DND-41 (cell line): ENCODE measurements around the gene MPST.
"Not testable (repeated sequence)": the region's sequence is repeated elsewhere in the genome, so short reads cannot be mapped to it uniquely, and the experiment has no call there.

Source experiments
- ATAC-seq: fragments of 200-7000 bp; cut with Tn5 transposase; 3 replicates; pipeline ENCODE4 v1.9.1; 2021; ENCODE audit warnings: low read depth; ENCODE audit not compliant: insufficient read depth
- DNase-seq: peaks from one replicate; pipeline ENCODE4 v3.0.0-alpha.2; 2020
- H2AFZ ChIP-seq: 2 replicates; pipeline ENCODE4 v1.6.0; 2012; ENCODE audit warnings: low read depth, low read length
- H3K27ac ChIP-seq: 2 replicates; pipeline ENCODE4 v1.5.1; 2012; ENCODE audit warnings: low read length, inconsistent platforms
- H3K27me3 ChIP-seq: fragments of 200-600 bp; sonication (generic); 2 replicates; pipeline ENCODE4 v1.6.0; 2012; ENCODE audit warnings: low read length, mild to moderate bottlenecking, inconsistent platforms; ENCODE audit not compliant: insufficient read depth, poor library complexity
- H3K36me3 ChIP-seq: 2 replicates; pipeline ENCODE4 v1.5.1; 2012; ENCODE audit warnings: low read length, inconsistent platforms; ENCODE audit not compliant: insufficient read depth
- H3K4me1 ChIP-seq: 2 replicates; pipeline ENCODE4 v1.5.1; 2012; ENCODE audit warnings: mild to moderate bottlenecking, low read length; ENCODE audit not compliant: insufficient read depth
- H3K4me2 ChIP-seq: 2 replicates; pipeline ENCODE4 v1.6.0; 2012; ENCODE audit warnings: mild to moderate bottlenecking, moderate library complexity, low read length, inconsistent platforms; ENCODE audit not compliant: insufficient read depth
- H3K4me3 ChIP-seq, 2 experiments: fragments of 200-600 bp in 1 of 2; shearing (Covaris generic) in 1 of 2; 2 replicates each; pipeline ENCODE4 v1.5.1; 2012 to 2016; ENCODE audit warnings: inconsistent platforms in 2 of 2, low read length in 2 of 2, mild to moderate bottlenecking in 2 of 2, low read depth in 1 of 2, moderate library complexity in 1 of 2
- H3K79me2 ChIP-seq: 2 replicates; pipeline ENCODE4 v1.6.0; 2012; ENCODE audit warnings: low read length, inconsistent platforms; ENCODE audit not compliant: insufficient read depth
- H3K9ac ChIP-seq: 2 replicates; pipeline ENCODE4 v1.6.0; 2012; ENCODE audit warnings: low read depth, mild to moderate bottlenecking, inconsistent platforms, low read length, moderate library complexity
- H3K9me3 ChIP-seq: 2 replicates; pipeline ENCODE4 v1.5.1; 2012; ENCODE audit warnings: low read length, moderate library complexity, mild to moderate bottlenecking, inconsistent platforms; ENCODE audit not compliant: insufficient read depth, severe bottlenecking
- H4K20me1 ChIP-seq: 2 replicates; pipeline ENCODE4 v1.6.0; 2012; ENCODE audit warnings: low read length; ENCODE audit not compliant: insufficient read depth
- EZH2 ChIP-seq: IDR thresholded peaks from 3 replicates; pipeline ENCODE4 v1.6.1; 2012; ENCODE audit warnings: borderline replicate concordance, low read depth, mild to moderate bottlenecking, moderate library complexity, low read length, inconsistent platforms; ENCODE audit not compliant: severe bottlenecking
- TF ChIP-seq, protein P1 (sequence below): IDR thresholded peaks from 2 replicates; pipeline ENCODE4 v1.5.1; 2012; ENCODE audit warnings: borderline replicate concordance, low read length, moderate library complexity, mild to moderate bottlenecking; ENCODE audit not compliant: poor library complexity, severe bottlenecking; ENCODE audit errors: extremely low read depth

MPST gene

DNA sequence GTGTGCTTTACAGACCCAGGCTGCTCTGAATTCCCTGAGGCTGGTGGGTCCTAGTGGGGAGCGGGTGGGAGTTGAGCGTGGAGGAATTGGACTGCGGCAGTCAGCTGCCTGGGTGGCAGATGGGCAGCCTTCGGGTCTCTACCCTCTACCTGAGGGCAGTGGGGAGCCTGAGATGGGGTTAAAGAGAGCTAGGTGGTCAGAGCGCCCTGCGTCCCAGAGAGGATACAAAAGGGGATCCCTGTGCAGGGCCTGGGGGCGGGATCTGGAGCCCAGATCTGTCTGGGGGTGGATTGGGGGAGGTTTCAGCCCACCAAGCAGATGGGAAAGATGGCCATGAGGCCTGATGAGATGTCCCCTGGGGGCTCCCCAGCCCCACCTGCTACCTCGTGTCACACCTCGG is 50.2 kb downstream of the MPST start:
- H3K27me3 ChIP-seq = no peaks in the 10 kb centered on the region
- no peak overlapping the region for H3K4me2 ChIP-seq

GRCh38 chr22:37070334-37070733 is 50.8 kb downstream of the MPST start:
- no peak overlapping the region for H3K4me3 ChIP-seq
- no peak overlapping the region for H3K4me2 ChIP-seq
- no peak overlapping the region for H2AFZ ChIP-seq
- no peaks in the 10 kb centered on the region for H3K27me3 ChIP-seq
- no peaks in the 10 kb centered on the region for H3K79me2 ChIP-seq
- no peaks in the 10 kb centered on the region for H4K20me1 ChIP-seq
- TF ChIP-seq, protein P1, sequence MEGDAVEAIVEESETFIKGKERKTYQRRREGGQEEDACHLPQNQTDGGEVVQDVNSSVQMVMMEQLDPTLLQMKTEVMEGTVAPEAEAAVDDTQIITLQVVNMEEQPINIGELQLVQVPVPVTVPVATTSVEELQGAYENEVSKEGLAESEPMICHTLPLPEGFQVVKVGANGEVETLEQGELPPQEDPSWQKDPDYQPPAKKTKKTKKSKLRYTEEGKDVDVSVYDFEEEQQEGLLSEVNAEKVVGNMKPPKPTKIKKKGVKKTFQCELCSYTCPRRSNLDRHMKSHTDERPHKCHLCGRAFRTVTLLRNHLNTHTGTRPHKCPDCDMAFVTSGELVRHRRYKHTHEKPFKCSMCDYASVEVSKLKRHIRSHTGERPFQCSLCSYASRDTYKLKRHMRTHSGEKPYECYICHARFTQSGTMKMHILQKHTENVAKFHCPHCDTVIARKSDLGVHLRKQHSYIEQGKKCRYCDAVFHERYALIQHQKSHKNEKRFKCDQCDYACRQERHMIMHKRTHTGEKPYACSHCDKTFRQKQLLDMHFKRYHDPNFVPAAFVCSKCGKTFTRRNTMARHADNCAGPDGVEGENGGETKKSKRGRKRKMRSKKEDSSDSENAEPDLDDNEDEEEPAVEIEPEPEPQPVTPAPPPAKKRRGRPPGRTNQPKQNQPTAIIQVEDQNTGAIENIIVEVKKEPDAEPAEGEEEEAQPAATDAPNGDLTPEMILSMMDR = no peak
- TF ChIP-seq EZH2 = no peak
- H3K27ac ChIP-seq = no peak overlapping the region
- H3K4me1 ChIP-seq = no peaks in the 10 kb centered on the region
- ATAC-seq (no peak), DNase-seq (no peak)
- no peak overlapping the region for H3K9ac ChIP-seq
- H3K9me3 ChIP-seq = no peaks in the 10 kb centered on the region
- H3K36me3 ChIP-seq = no peaks in the 10 kb centered on the region

More for the DNA sequence above, 50.2 kb downstream of the MPST start:
- Histone ChIP-seq H3K9ac (no peak overlapping the region), H3K4me3 (no peak overlapping the region), H4K20me1 (peaks cover 5% of the 10 kb centered on the region; the same call in 1 of the 2 replicates), H3K9me3 (no peaks in the 10 kb centered on the region), H3K27ac (no peak overlapping the region), H3K36me3 (no peaks in the 10 kb centered on the region), H2AFZ (no peak overlapping the region), H3K4me1 (no peaks in the 10 kb centered on the region), H3K79me2 (no peaks in the 10 kb centered on the region)
- DNase-seq = no peak
- ATAC-seq = no peak
- TF ChIP-seq, protein P1 = no peak
- no peak for TF ChIP-seq EZH2

- Histone ChIP-seq H3K27me3 (no peaks in the 10 kb centered on the region), H3K4me1 (no peaks in the 10 kb centered on the region)
- no peak for TF ChIP-seq EZH2
- TF ChIP-seq, protein P1 = no peak
These were observed 51.2 kb downstream of the MPST start for GRCh38 chr22:37070744-37071143.

DNA sequence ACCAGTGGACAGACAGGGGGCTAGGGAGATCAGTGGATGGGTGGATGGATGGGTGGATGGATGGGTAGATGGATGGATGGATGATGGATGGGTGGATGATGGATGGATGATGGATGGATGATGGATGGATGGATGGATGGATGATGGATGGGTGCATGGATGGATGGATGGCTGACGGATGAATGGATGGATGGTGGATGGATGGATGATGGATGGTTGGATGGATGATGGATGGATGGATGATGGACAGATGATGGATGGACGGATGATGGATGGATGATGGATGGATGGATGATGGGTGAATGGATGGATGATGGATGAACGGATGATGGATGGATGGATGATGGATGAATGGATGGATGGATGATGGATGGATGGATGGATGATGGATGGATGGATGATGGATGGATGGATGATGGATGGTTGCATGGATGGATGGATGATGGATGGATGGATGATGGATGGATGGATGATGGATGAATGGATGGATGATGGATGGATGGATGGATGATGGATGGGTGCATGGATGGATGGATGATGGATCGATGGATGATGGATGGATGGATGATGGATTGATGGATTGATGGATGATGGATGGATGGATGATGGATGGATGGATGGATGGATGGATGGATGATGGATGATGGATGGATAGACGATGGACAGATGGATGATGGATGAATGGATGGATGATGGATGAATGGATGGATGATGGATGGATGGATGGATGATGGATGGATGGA is 52.5 kb downstream of the MPST start:
- not testable (repeated sequence) for DNase-seq, H3K4me3 ChIP-seq, H3K27ac ChIP-seq, H4K20me1 ChIP-seq, H3K9ac ChIP-seq, ATAC-seq, H3K79me2 ChIP-seq, H3K27me3 ChIP-seq, H3K36me3 ChIP-seq, H2AFZ ChIP-seq, H3K4me2 ChIP-seq, H3K4me1 ChIP-seq, H3K9me3 ChIP-seq

More at GRCh38 chr22:37070744-37071143, 51.2 kb downstream of the MPST start:
- H4K20me1 ChIP-seq = no peaks in the 10 kb centered on the region
- ATAC-seq = no peak
- no peaks in the 10 kb centered on the region for H3K79me2 ChIP-seq
- H3K36me3 ChIP-seq = no peaks in the 10 kb centered on the region
- H2AFZ ChIP-seq = no peak overlapping the region
- no peak overlapping the region for H3K4me3 ChIP-seq
- no peak overlapping the region for H3K27ac ChIP-seq
- H3K9me3 ChIP-seq = no peaks in the 10 kb centered on the region
- H3K4me2 ChIP-seq = no peak overlapping the region
- H3K9ac ChIP-seq = no peak overlapping the region
- no peak for DNase-seq
